SK-N-SH treated with all-trans-retinoic acid at 6 μM for 48 hours (cell line): Measurements from ENCODE around the gene UBASH3A.

Experiments used
- ATAC-seq: fragments of 200-7000 bp; cut with Tn5 transposase; 3 replicates; pipeline ENCODE4 v1.9.1; 2020; ENCODE audit warnings: mild to moderate bottlenecking, moderate library complexity
- ARNTL ChIP-seq: fragments of 450-650 bp; formaldehyde crosslinking; IDR thresholded peaks from 2 replicates; pipeline ENCODE4 v1.5.0; 2020; ENCODE audit warnings: low read depth, mild to moderate bottlenecking, moderate library complexity, borderline replicate concordance
- BACH2 ChIP-seq: fragments of 250-450 bp; sonication (Bioruptor Pico); IDR thresholded peaks from 2 replicates; pipeline ENCODE4 v1.9.0; 2021; ENCODE audit warnings: mild to moderate bottlenecking, borderline replicate concordance
- CREB5 ChIP-seq: fragments of 250-450 bp; sonication (Bioruptor Pico); IDR thresholded peaks from 2 replicates; pipeline ENCODE4 v1.5.1; 2020; ENCODE audit warnings: low read depth, mild to moderate bottlenecking, moderate library complexity
- CSDC2 ChIP-seq: fragments of 250-450 bp; sonication (Bioruptor Pico); IDR thresholded peaks from 2 replicates; pipeline ENCODE4 v1.5.0; 2020; ENCODE audit warnings: mild to moderate bottlenecking, moderate library complexity
- CSRNP3 ChIP-seq: fragments of 250-450 bp; sonication (Bioruptor Pico); IDR thresholded peaks from 2 replicates; pipeline ENCODE4 v1.5.1; 2021; ENCODE audit warnings: mild to moderate bottlenecking, moderate library complexity
- ESRRG ChIP-seq: fragments of 250-450 bp; sonication (Bioruptor Pico); IDR thresholded peaks from 2 replicates; pipeline ENCODE4 v1.6.1; 2021; ENCODE audit warnings: mild to moderate bottlenecking
- GLIS3 ChIP-seq: fragments of 250-450 bp; sonication (Bioruptor Pico); IDR thresholded peaks from 2 replicates; pipeline ENCODE4 v1.5.0; 2020; ENCODE audit warnings: mild to moderate bottlenecking, moderate library complexity
- ISL1 ChIP-seq: fragments of 250-450 bp; sonication (Bioruptor Pico); IDR thresholded peaks from 2 replicates; pipeline ENCODE4 v2.1.2; 2022; ENCODE audit warnings: mild to moderate bottlenecking, moderate library complexity
- OSR1 ChIP-seq: fragments of 250-450 bp; sonication (Bioruptor Pico); IDR thresholded peaks from 2 replicates; pipeline ENCODE4 v1.8.0; 2022; ENCODE audit warnings: moderate library complexity, mild to moderate bottlenecking, inconsistent platforms
- PATZ1 ChIP-seq: fragments of 250-450 bp; sonication (Bioruptor Pico); IDR thresholded peaks from 2 replicates; pipeline ENCODE4 v1.8.0; 2020; ENCODE audit warnings: mild to moderate bottlenecking, moderate library complexity, borderline replicate concordance
- POU6F1 ChIP-seq: fragments of 250-450 bp; sonication (Bioruptor Pico); IDR thresholded peaks from 2 replicates; pipeline ENCODE4 v1.8.0; 2021; ENCODE audit warnings: low read depth, mild to moderate bottlenecking, moderate library complexity, borderline replicate concordance
- RARB ChIP-seq: fragments of 250-450 bp; sonication (Bioruptor Pico); IDR thresholded peaks from 2 replicates; pipeline ENCODE4 v1.8.0; 2021; ENCODE audit warnings: mild to moderate bottlenecking, moderate library complexity
- SNAI2 ChIP-seq: fragments of 250-450 bp; sonication (Bioruptor Pico); IDR thresholded peaks from 2 replicates; pipeline ENCODE4 v1.5.0; 2020; ENCODE audit warnings: mild to moderate bottlenecking, moderate library complexity
- TCF4 ChIP-seq: fragments of 250-450 bp; sonication (Bioruptor Pico); IDR thresholded peaks from 2 replicates; pipeline ENCODE4 v1.8.0; 2021; ENCODE audit warnings: mild to moderate bottlenecking, moderate library complexity, borderline replicate concordance
- TOX ChIP-seq: fragments of 250-450 bp; sonication (Bioruptor Pico); IDR thresholded peaks from 2 replicates; pipeline ENCODE4 v1.8.0; 2021; ENCODE audit warnings: mild to moderate bottlenecking, moderate library complexity, borderline replicate concordance
- ZC3H10 ChIP-seq: fragments of 250-450 bp; sonication (Bioruptor Pico); IDR thresholded peaks from 2 replicates; pipeline ENCODE4 v1.5.1; 2021; ENCODE audit warnings: mild to moderate bottlenecking, moderate library complexity
- ZFP3 ChIP-seq: fragments of 250-450 bp; sonication (Bioruptor Pico); IDR thresholded peaks from 2 replicates; pipeline ENCODE4 v1.5.0; 2020; ENCODE audit warnings: mild to moderate bottlenecking, moderate library complexity
- ZFP30 ChIP-seq: fragments of 450-650 bp; formaldehyde crosslinking; IDR thresholded peaks from 2 replicates; pipeline ENCODE4 v1.5.0; 2022; ENCODE audit warnings: mild to moderate bottlenecking, moderate library complexity
- ZNF565 ChIP-seq: fragments of 450-650 bp; formaldehyde crosslinking; conservative IDR thresholded peaks from 2 replicates; pipeline ENCODE4 v1.5.0; 2020; ENCODE audit warnings: low read depth, mild to moderate bottlenecking, moderate library complexity
- ZNF70 ChIP-seq: fragments of 450-650 bp; formaldehyde crosslinking; IDR thresholded peaks from 2 replicates; pipeline ENCODE4 v1.5.0; 2020; ENCODE audit warnings: mild to moderate bottlenecking, moderate library complexity
- ZNF8 ChIP-seq: fragments of 450-650 bp; formaldehyde crosslinking; IDR thresholded peaks from 2 replicates; pipeline ENCODE4 v1.5.0; 2020; ENCODE audit warnings: mild to moderate bottlenecking, moderate library complexity
- TF ChIP-seq, protein P1 (sequence below): fragments of 250-450 bp; sonication (Bioruptor Pico); IDR thresholded peaks from 2 replicates; pipeline ENCODE4 v1.5.0; 2020; ENCODE audit warnings: mild to moderate bottlenecking, moderate library complexity

Gene UBASH3A

DNA sequence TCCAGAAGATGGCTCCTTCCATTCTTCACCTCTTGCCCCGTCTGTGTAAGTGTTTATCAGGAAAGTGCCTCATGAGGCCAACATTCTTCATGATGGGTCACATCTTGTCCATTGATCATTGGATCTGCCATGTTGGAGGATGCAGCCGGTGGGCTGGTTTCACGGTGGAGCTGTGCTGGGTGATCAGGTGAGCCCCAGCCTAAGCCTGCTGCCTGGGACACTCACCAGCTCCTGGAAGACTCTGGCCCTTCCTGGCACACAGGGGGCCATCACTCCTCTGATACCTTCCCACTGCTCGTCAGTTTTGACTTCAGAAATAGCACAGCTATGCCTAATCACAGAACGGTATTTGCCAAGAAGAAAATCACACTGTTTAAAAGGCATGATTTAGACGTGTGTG is 38.3 kb downstream of the UBASH3A start:
- ATAC-seq = no peak
- TF ChIP-seq ZNF565 (CRISPR knock-in tag) (no peak), CSRNP3 (no peak), SNAI2 (CRISPR knock-in tag) (no peak), CSDC2 (CRISPR knock-in tag) (no peak), POU6F1 (CRISPR knock-in tag) (no peak), ISL1 (CRISPR knock-in tag) (no peak), ZNF8 (CRISPR knock-in tag) (no peak), ZFP3 (CRISPR knock-in tag) (no peak), OSR1 (no peak), ZNF70 (CRISPR knock-in tag) (no peak), TCF4 (CRISPR knock-in tag) (no peak), RARB (CRISPR knock-in tag) (no peak)

GRCh38 chr21:42443181-42443785 is 39.6 kb downstream of the UBASH3A start:
- TF ChIP-seq ZC3H10 (CRISPR knock-in tag) (no peak), ZFP30 (CRISPR knock-in tag) (no peak), ZNF565 (CRISPR knock-in tag) (no peak), OSR1 (no peak)
- TF ChIP-seq, protein P1, sequence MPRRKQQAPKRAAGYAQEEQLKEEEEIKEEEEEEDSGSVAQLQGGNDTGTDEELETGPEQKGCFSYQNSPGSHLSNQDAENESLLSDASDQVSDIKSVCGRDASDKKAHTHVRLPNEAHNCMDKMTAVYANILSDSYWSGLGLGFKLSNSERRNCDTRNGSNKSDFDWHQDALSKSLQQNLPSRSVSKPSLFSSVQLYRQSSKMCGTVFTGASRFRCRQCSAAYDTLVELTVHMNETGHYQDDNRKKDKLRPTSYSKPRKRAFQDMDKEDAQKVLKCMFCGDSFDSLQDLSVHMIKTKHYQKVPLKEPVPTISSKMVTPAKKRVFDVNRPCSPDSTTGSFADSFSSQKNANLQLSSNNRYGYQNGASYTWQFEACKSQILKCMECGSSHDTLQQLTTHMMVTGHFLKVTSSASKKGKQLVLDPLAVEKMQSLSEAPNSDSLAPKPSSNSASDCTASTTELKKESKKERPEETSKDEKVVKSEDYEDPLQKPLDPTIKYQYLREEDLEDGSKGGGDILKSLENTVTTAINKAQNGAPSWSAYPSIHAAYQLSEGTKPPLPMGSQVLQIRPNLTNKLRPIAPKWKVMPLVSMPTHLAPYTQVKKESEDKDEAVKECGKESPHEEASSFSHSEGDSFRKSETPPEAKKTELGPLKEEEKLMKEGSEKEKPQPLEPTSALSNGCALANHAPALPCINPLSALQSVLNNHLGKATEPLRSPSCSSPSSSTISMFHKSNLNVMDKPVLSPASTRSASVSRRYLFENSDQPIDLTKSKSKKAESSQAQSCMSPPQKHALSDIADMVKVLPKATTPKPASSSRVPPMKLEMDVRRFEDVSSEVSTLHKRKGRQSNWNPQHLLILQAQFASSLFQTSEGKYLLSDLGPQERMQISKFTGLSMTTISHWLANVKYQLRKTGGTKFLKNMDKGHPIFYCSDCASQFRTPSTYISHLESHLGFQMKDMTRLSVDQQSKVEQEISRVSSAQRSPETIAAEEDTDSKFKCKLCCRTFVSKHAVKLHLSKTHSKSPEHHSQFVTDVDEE (CRISPR knock-in tag) = no peak
- ATAC-seq = no peak

DNA sequence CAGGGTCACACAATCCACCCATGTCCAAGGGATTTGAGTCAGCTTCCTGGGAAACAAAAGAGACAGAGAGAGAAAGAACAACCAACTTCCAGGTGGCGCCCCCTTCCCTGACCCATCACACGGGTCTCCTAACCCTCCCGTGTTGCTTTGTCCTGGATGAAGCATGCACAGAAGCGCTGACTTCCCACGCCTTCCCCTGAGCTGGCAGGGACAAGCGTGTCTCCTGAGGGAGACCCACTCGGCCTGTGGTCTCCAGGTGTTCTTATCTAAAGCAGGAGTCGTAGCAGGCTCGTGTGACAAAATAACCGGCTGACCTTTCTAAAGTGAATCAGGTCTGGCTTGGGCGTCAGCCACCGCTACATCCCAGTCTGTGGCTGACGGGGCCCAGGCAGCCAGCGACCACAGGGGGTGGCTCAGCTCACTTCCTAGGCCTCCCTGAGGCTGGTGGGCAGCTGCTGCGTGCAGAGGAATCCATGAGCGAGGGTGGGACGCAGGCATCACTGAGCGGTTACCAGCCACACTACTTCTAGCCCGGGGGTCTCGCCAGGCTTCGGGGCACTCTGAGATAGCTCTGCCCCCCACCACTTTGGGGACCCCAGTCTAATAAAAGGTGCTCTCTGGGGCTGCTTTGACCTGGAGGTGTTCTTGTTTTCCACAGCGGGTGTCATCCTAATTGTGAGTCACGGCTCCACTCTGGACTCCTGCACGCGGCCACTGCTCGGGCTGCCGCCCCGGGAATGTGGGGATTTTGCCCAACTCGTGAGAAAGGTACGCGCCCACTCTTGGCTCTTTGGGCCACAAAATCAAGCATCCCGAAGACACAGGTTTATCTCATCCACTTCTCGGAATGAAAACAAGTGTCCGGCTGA is 40.4 kb downstream of the UBASH3A start:
- ATAC-seq = no peak
- TF ChIP-seq ZNF8 (CRISPR knock-in tag) (no peak), ISL1 (CRISPR knock-in tag) (no peak), ZNF70 (CRISPR knock-in tag) (no peak), GLIS3 (no peak), ZFP30 (CRISPR knock-in tag) (no peak)

DNA sequence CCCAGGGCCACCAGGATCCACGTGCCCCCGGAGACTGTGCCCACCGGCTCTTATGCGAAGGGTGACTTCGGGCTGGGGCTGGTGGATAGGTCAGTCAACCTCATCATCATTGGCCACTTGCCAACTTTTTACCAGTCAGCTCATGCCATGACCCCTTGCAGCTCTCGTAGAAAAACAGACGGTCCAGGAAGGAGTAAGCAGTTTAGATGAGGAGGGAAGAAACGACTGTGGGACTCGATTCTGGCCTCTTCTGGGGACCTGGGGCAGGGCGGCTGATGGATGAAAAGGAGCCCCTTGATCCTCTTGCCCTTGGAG is 41.0 kb downstream of the UBASH3A start:
- no peak for ATAC-seq
- TF ChIP-seq SNAI2 (CRISPR knock-in tag) (no peak), PATZ1 (no peak), TCF4 (CRISPR knock-in tag) (no peak), ZFP30 (CRISPR knock-in tag) (no peak), TOX (no peak), ZNF70 (CRISPR knock-in tag) (no peak), ZNF565 (CRISPR knock-in tag) (no peak), OSR1 (no peak), ARNTL (CRISPR knock-in tag) (no peak), BACH2 (CRISPR knock-in tag) (no peak), ZNF8 (CRISPR knock-in tag) (no peak), ESRRG (CRISPR knock-in tag) (no peak), CREB5 (no peak), ISL1 (CRISPR knock-in tag) (no peak)
- TF ChIP-seq, protein P1 (CRISPR knock-in tag) = no peak
